ENCODE data around the gene FAM162A.
"Not testable (repeated sequence)": the region's sequence is repeated elsewhere in the genome, so short reads cannot be mapped to it uniquely, and the experiment has no call there.

FAM162A gene, protein sequence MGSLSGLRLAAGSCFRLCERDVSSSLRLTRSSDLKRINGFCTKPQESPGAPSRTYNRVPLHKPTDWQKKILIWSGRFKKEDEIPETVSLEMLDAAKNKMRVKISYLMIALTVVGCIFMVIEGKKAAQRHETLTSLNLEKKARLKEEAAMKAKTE

GRCh38 chr3:122383771-122384697, at the start of gene FAM162A:
FAM162A (plus strand) TSS chr3:122384182; CDS start chr3:122384266, 84 bp downstream.
- peak; percentile 88 to 93 for DNase-seq

GRCh38 chr3:122342803-122343202, 41.2 kb upstream of the FAM162A start:
- no peak for DNase-seq

- DNase-seq = no peak
These were observed 40.3 kb upstream of the FAM162A start for GRCh38 chr3:122343654-122344053.

- DNase-seq = no peak
These were observed 34.8 kb upstream of the FAM162A start for GRCh38 chr3:122349171-122349570.

DNA sequence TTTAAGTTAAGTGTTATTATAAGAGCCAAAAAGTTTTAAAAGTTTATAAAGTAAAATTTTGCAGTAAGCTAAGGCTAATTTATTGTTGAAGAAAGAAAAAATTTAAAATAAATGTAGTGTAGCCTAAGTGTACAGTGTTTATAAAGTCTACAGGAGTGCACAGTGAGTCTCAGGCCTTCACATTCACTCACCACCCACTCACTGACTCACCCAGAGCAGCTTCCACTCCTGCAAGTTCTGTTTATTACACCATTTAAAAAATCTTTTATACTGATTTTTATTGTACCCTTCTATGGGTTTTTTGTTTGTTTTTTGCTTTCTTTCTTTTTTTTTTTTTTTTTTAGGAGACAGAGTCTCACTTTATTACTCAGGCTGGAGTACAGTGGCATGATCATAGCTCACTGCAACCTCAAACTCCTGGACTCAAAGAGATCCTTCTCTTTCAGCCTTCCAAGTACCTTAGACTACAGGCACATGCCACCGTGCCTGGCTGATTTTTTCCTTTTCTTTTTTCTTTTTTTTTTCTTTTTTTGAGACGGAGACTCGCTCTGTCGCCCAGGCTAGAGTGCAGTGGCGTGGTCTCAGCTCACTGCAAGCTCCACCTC, 33.1 kb upstream of the FAM162A start:
- DNase-seq = no peak

- no peak for DNase-seq
These were observed 32.4 kb upstream of the FAM162A start for GRCh38 chr3:122351612-122352011.

DNA sequence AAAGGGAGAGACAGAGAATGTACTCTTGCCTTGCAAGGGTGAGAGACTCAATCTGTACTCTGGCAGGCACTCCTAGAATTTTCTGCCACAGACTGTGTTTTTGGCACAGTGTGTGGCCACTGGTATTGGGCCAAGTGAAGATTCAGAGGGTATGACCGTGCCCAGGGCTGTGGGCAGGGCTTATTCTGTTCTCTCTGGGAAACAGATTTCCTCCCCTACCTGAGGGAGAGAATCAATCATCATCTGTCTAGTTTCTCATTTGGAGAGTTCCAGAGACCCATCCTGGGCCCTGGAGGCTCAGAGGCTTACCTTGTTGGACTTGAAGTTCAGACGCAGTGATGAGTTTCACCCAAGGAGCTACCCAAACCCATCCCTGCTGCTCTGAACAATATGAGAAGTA, 30.8 kb upstream of the FAM162A start:
- no peak for DNase-seq

- no peak for DNase-seq
These were observed 30.0 kb upstream of the FAM162A start for GRCh38 chr3:122353893-122354401.

DNA sequence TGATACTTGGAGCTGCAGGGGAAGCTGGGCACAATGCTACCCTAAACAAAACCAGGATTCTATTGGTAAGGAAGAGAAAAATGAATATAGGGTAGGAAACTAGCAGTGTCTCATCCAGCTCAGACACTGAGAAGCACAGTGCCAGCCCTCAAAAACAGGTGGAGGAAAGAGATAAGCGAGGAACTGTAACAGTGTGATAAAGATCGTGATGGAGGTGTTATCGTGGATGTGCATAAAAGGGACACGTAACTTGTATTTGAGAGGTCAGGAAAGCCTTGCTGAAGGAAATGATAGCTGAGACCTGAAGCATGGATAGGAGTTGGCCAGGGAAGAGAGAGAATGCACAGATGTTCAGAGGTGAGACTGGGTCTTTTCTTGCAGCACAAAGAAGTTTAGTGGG, 28.4 kb upstream of the FAM162A start:
- DNase-seq = no peak

GRCh38 chr3:122356402-122356801, 27.6 kb upstream of the FAM162A start:
- DNase-seq = peak in 1 of 2 experiments; percentile 4

- no peak for DNase-seq
These were observed 25.9 kb upstream of the FAM162A start for GRCh38 chr3:122357828-122358702.

- DNase-seq = no peak
These were observed 25.3 kb upstream of the FAM162A start for GRCh38 chr3:122358703-122359032.

DNA sequence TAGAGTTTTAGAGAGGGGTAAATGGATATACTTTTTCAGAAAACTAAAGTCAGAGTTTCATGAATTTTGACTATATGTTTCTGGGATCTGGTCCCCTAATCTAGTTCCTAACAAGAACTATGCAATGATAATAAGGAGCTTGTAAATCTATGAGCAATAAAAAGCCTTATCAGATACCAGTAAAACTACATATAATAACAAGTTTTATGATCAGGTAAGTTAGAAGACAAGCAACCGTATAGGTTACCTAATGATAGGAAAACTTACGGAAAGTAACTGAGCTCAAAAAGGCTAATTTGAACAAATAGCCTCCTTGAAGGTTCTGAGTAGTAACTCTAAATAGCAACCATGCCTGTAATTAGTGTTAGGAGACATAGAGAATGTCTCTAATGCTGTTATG, 22.0 kb upstream of the FAM162A start:
- DNase-seq = no peak

DNA sequence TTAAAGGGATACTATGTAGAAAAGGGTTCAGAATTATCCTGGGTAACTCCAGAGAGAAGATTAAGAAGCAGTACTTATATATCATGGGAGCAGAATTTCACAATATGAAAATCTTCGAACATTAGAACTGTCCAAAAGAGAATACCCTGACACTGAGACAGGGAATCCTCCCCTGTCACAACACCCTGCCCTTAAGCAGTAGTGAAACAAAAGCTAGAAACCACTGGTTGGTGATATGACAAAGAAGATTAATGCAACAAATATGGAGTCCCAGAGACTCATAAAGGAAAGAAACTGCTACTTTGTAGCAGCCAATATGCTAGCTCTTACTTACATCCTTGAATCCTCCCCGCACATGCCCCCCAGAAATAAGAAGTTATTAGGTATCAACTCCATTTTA, 19.5 kb upstream of the FAM162A start:
- no peak for DNase-seq

DNA sequence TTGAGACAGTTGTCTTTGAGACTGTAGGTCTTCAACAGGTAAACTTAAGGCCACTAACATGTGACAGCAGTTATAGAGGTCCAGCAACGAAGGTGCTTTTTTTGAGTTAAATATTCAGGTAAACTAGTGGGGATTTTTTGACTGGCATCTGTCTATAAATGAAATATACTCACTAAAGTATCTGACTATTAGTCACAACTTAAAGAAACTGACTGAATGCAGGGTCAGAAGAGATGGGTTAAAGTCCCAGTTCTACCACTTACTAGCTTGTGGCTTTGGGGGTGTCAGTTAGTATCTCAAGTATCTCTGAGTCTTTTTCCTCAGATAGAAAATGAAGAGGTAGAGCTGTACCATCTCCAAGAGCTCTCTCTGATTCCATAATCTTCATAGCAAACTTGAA, 18.9 kb upstream of the FAM162A start:
- no peak for DNase-seq

DNA sequence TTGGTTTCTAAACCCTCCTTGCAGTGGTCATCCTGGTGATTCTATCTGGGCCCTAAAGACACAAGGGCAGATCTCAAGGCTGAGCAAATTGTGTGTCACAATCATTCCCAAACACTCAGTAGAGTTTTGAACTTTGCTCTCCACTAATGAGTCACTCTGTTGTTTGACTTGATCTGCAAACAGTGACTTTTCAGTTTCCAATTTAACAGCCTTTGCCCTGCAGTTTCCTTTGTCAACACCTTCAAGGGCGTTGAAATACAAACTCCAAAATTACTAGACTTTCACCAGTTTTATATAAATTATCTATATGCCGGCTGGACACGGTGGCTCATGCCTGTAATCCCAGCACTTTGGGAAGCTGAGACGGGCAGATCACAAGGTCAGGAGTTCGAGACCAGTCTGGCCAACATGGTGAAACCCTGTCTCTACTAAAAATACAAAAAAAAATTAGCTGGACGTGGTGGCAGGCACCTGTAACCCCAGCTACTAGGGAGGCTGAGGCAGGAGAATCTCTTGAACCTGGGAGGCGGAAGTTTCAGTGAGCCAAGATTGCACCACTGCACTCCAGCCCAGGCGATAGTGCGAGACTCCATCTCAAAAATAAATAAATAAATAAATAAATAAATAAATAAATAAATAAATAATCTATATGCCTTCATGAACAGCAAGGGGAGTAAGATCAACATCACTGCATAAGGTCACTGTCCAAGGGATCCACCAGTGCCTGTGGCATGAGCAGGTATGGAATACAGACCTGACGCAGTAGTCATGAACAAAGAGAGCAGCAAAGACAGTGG, 18.2 kb upstream of the FAM162A start:
- not testable (repeated sequence) for DNase-seq

DNA sequence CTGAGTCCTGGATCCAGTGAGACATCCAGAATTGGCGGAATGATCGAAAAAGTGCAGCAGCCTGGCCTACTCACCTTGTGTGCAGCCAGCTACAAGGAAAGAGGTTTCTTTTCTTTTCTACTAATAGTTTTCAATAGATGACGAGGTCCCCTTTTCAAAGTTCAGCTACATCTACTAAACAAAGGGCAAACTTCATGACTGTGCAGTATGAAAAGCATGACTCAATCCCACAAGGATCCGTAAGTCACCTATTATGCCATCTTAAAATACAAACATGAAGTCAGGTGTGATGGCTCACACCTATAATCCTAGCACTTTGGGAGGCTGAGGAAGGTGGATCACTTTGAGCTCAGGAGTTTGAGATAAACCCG, 17.6 kb upstream of the FAM162A start:
- DNase-seq = no peak

DNA sequence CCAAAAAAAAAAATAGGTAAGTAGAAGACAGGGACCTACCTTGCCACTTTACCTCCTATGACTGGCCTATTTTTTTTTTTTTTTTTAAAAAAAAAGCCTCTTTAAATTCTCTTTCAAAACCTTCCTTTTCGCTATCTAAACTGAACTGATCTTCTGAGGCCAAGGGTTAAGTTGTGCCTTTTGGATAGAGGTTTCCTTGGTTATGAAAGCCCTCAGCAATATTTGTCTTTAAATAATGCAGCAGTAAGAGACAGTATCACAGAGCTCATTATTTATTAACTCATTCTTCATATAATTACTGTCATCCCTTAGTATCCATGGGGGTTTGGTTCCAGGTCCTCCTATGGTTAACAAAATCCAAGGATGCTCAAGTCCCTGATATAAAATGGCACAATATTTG, 9.9 kb upstream of the FAM162A start:
- no peak for DNase-seq

DNA sequence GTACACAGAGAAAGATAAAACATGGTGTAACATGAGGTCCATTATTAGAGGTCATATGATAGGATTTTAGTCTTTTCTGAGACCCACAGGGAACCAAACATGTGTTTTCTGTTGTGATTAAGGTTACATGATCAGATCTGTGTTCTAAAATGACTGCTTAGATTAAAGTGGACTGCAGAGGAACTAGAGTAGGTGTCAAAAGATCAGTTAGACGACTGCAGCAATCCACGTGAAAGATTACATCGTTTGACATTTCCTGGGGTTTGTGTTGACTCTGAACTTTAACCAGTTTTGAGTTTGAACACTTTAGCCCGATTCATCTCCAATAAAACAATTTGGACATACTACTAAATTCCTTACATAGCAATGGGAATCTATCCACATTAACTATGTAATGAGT, 6.0 kb upstream of the FAM162A start:
- DNase-seq = no peak

GRCh38 chr3:122382888-122383666, 905 bp upstream of the FAM162A start, which contains the start of gene MIX23:
MIX23 (minus strand) TSS chr3:122383231; CDS start chr3:122383224, 7 bp downstream.
- DNase-seq = peak; percentile 78 to 85

DNA sequence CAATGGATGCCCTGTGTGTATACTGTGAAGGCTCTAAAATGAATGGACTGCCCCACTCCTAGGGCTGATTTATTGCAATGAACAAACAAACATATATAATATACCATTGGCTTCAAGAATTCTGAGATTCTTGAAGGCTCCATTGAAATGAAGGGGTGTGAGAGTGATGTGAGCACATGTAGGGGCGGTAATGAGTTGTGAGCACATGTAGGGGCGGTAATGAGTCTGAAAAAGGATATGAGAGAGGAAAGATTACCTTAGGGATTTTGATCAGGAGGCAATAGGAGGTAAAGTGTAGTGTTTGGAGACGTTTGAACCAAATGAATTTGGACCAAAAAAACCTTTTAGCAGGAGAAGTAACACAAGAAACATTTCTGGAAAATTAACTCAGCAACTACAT, 3.7 kb downstream of the FAM162A start:
- no peak for DNase-seq

All from NCI-H1930 (cell line).